ENCODE results near the gene NRG3.

GRCh38 chr10:82742898-82743297 is 867.9 kb downstream of the NRG3 start:
- TF ChIP-seq POLR2AphosphoS5 (IDR thresholded peaks at IDR 0.05) (no peak), POLR2A (IDR thresholded peaks at IDR 0.05) (no peak), CTCF (IDR thresholded peaks at IDR 0.05) (no peak)

Measured in prostate gland (tissue), 2 donors.